DOHH2 (cell line): ENCODE results near the gene BABAM2.

Experiments used
- H3F3A ChIP-seq: fragments of 200-600 bp; sonication (generic), shearing (Covaris generic); 2 replicates; pipeline ENCODE4 v1.6.0; 2016; ENCODE audit warnings: antibody characterized with exemption, mild to moderate bottlenecking; ENCODE audit not compliant: control insufficient read depth, insufficient read depth
- H3K27ac ChIP-seq: fragments of 200-600 bp; sonication (generic); 2 replicates; pipeline ENCODE4 v1.5.1; 2014; ENCODE audit warnings: low read depth, mild to moderate bottlenecking, low read length, moderate library complexity
- H3K27me3 ChIP-seq: fragments of 200-600 bp; sonication (generic); 2 replicates; pipeline ENCODE4 v1.6.1; 2014; ENCODE audit warnings: mild to moderate bottlenecking, low read length, mixed read lengths; ENCODE audit not compliant: control insufficient read depth
- H3K36me3 ChIP-seq: fragments of 200-600 bp; sonication (generic); 2 replicates; pipeline ENCODE4 v1.6.1; 2014; ENCODE audit warnings: mild to moderate bottlenecking, low read length, moderate library complexity, mixed read lengths; ENCODE audit not compliant: control insufficient read depth
- H3K4me1 ChIP-seq: fragments of 200-600 bp; sonication (generic); 2 replicates; pipeline ENCODE4 v1.6.1; 2014; ENCODE audit warnings: mild to moderate bottlenecking, low read length, mixed read lengths; ENCODE audit not compliant: control insufficient read depth
- H3K4me2 ChIP-seq: fragments of 200-600 bp; sonication (generic); 2 replicates; pipeline ENCODE4 v1.6.0; 2014; ENCODE audit warnings: mild to moderate bottlenecking, low read length, moderate library complexity
- H3K4me3 ChIP-seq: fragments of 200-600 bp; sonication (generic); 2 replicates; pipeline ENCODE4 v1.5.1; 2014; ENCODE audit warnings: mild to moderate bottlenecking, low read length, mixed read lengths
- H3K79me2 ChIP-seq: fragments of 200-600 bp; sonication (generic); 2 replicates; pipeline ENCODE4 v1.6.1; 2014; ENCODE audit warnings: mild to moderate bottlenecking, low read length, mixed read lengths; ENCODE audit not compliant: control insufficient read depth
- H3K9me2 ChIP-seq: fragments of 200-600 bp; sonication (generic); replicated peaks from 2 replicates; pipeline ENCODE4 v1.6.1; 2014; ENCODE audit warnings: mild to moderate bottlenecking, low read length, mixed read lengths; ENCODE audit not compliant: control insufficient read depth
- H3K9me3 ChIP-seq: fragments of 200-600 bp; sonication (generic); 2 replicates; pipeline ENCODE4 v1.6.1; 2014; ENCODE audit warnings: antibody characterized with exemption, low read length, mixed read lengths; ENCODE audit not compliant: control insufficient read depth, insufficient read depth
- H4K20me1 ChIP-seq: fragments of 200-600 bp; sonication (generic); 2 replicates; pipeline ENCODE4 v1.6.0; 2014; ENCODE audit warnings: low read depth, mild to moderate bottlenecking, antibody characterized with exemption, low read length, moderate library complexity; ENCODE audit not compliant: control insufficient read depth, insufficient read depth
- CTCF ChIP-seq: fragments of 200-600 bp; sonication (generic); IDR thresholded peaks from one replicate; pipeline ENCODE4 v1.5.1; 2014; ENCODE audit warnings: antibody characterized with exemption, mild to moderate bottlenecking, low read depth, low read length; ENCODE audit not compliant: poor library complexity, severe bottlenecking
- EZH2phosphoT487 ChIP-seq: fragments of 200-600 bp; sonication (generic); IDR thresholded peaks from 2 replicates; pipeline ENCODE4 v1.6.1; 2017; ENCODE audit warnings: borderline replicate concordance, mild to moderate bottlenecking, antibody characterized with exemption, low read length, moderate library complexity, mixed read lengths

Gene BABAM2

DNA sequence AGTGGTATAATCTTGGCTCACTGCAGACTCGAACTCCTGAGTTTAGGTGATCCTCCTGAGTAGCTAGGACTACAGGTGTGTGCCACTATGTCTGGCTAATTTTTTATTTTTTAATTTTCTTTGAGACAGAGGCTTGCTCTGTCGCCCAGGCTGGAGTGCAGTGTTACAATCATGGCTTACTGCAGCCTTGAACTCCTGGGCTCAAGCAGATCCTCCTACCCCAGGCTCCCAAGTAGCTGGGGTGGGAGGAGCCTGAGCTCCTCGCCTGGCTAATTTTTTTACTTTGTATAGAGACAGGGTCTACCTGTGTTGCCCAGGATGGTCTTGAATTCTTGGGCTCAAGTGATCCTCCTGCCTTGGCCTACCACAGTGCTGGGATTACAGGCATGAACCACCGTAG is 62.5 kb downstream of the BABAM2 start:
- Histone ChIP-seq H3K4me2 (no peak overlapping the region), H3K9me3 (no peaks in the 10 kb centered on the region), H4K20me1 (peaks cover 3% of the 10 kb centered on the region; the same call in 1 of the 2 replicates), H3K79me2 (peaks cover 3% of the 10 kb centered on the region), H3F3A (no peaks in the 10 kb centered on the region), H3K4me1 (peaks cover 12% of the 10 kb centered on the region), H3K4me3 (no peak overlapping the region), H3K27me3 (no peaks in the 10 kb centered on the region), H3K36me3 (no peaks in the 10 kb centered on the region), H3K27ac (no peak overlapping the region), H3K9me2 (no peaks in the 10 kb centered on the region)
- no peak for TF ChIP-seq CTCF
- no peak for TF ChIP-seq EZH2phosphoT487

DNA sequence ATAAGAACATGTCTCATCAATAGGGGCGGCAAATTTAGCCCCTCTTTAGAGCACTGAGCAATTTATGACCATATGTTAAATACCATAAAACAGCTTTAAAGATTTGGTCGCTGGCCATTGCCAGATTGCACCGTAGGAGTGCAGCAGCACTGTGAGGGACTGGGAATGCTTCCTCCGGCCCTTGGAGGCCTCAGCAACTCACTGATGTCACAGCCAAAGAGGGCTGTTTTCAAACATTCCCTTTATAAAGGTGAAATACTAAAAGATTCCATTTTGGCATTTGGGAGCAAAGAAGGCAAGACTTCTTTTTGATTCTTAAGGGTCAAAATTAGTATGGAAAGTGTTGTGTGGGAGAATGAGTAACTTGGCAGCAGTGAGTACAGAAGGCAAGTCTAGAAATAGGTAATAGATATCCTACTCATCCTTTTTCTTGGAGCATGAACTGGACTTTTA is 63.7 kb downstream of the BABAM2 start:
- no peak overlapping the region for H3K27ac ChIP-seq
- peaks cover 3% of the 10 kb centered on the region for H3K79me2 ChIP-seq
- peaks cover 3% of the 10 kb centered on the region; the same call in 1 of the 2 replicates for H4K20me1 ChIP-seq
- H3K9me3 ChIP-seq = no peaks in the 10 kb centered on the region
- TF ChIP-seq EZH2phosphoT487 (no peak), CTCF (no peak)
- H3K9me2 ChIP-seq = no peaks in the 10 kb centered on the region
- no peaks in the 10 kb centered on the region for H3K27me3 ChIP-seq
- no peaks in the 10 kb centered on the region for H3F3A ChIP-seq
- peaks cover 12% of the 10 kb centered on the region for H3K4me1 ChIP-seq
- H3K4me2 ChIP-seq = no peak overlapping the region
- no peak overlapping the region for H3K4me3 ChIP-seq
- H3K36me3 ChIP-seq = no peaks in the 10 kb centered on the region

DNA sequence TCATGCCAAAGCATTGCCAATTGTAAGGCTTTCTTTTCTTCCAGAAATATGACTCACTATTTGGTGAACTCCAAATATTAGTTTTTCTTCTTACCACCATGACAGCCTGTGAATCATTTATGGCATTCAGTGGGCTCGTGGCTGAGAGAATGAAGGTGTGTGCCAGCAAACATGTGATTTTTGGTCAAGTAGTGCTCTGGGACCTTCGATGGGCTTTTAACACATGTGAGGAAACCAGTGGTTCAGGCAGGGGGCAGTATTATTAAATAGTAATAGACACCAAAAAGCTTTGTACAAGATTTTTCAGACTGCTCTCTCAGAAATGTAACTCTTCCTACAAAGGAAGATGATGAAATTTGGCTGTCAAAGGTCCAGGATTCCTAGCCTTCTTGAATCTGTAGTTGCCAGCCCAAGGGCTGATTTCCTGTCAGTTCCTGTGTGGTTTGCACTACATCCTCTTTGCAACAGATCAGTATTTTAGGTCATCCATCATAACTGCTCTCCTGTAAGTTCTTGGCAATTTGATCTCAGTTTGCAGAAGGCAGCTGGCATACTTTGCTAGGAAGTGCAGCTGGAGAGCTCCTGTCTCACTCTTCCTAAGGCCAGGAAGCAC is 64.3 kb downstream of the BABAM2 start:
- no peaks in the 10 kb centered on the region for H3K9me2 ChIP-seq
- peaks cover 3% of the 10 kb centered on the region for H3K79me2 ChIP-seq
- TF ChIP-seq EZH2phosphoT487 = no peak
- TF ChIP-seq CTCF = no peak
- peaks cover 3% of the 10 kb centered on the region; the same call in 1 of the 2 replicates for H4K20me1 ChIP-seq
- no peak overlapping the region for H3K4me2 ChIP-seq
- H3K9me3 ChIP-seq = no peaks in the 10 kb centered on the region
- peaks cover 12% of the 10 kb centered on the region for H3K4me1 ChIP-seq
- no peak overlapping the region for H3K27ac ChIP-seq
- no peak overlapping the region for H3K4me3 ChIP-seq
- H3K27me3 ChIP-seq = no peaks in the 10 kb centered on the region
- no peaks in the 10 kb centered on the region for H3F3A ChIP-seq
- H3K36me3 ChIP-seq = no peaks in the 10 kb centered on the region
